HG03469 (cell line): Measurements from ENCODE around the gene B3GNT8.
"Not testable (repeated sequence)": the region's sequence is repeated elsewhere in the genome, so short reads cannot be mapped to it uniquely, and the experiment has no call there.

Experiments
- ATAC-seq: cut with Tn5 transposase; IDR thresholded peaks from one replicate; pipeline ENCODE4 v1.9.1; 2021; ENCODE audit warnings: mild to moderate bottlenecking, moderate library complexity, moderate number of reproducible peaks; ENCODE audit not compliant: unreplicated experiment

The B3GNT8 gene, protein sequence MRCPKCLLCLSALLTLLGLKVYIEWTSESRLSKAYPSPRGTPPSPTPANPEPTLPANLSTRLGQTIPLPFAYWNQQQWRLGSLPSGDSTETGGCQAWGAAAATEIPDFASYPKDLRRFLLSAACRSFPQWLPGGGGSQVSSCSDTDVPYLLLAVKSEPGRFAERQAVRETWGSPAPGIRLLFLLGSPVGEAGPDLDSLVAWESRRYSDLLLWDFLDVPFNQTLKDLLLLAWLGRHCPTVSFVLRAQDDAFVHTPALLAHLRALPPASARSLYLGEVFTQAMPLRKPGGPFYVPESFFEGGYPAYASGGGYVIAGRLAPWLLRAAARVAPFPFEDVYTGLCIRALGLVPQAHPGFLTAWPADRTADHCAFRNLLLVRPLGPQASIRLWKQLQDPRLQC

DNA sequence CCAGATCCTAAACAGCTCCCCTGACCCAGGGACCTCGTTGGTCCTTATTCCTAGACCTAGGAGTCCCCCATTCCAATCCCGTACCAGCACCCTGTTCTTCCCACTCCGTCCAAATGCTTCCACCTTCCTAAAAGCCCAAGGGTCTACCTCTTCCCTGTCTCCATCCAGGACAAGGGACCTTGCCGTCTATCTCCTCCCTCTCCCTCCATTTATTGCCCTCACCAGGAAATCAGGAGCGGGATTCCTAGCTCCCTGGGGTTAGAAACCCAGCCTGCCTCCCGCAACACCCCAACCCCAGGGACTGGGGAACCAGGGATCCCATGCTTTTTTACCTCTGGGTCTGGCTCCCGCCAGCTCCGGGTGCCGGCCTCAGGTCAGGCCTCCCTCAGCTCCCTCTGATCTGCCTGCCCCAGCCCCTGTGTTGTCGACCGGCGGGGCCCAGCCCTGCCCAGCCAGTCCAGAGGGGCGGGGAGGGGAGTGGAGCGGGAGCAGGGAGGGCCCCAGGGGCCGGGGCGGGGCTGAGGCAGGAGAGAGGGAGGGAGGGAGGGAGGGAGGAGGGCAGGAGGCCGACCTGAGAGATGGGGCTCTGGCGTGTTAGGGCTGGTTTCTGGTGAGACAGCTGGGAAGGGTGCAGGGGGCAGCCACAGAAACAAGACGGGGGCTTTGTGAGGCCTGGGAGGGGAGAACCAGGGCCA, at the start of gene B3GNT8:
Gene B3GNT8, minus strand, starts transcription at position 423 of the 695 bp plus-strand sequence. CDS start 596 bp downstream, outside the sequence.
- no peak for ATAC-seq

DNA sequence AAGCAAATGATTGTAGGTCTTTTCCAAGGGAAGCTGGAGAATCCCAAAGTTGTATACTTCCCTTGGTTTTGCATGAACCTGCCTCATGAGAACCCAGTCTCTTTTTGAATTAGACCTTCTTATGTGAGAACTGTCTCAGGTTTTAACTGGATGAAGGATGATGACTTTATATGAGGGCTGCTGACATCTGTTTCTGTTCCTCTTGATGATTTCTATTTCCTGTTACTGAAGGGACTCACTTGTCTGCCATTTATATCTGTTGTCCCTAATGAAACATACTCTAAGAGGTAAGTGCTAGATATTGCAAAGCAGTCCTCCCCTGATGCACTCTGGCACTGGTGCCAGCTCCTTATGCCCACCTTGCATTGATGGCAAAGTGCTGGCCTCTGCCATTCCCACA, 49.4 kb upstream of the B3GNT8 start:
- ATAC-seq, result no peak

DNA sequence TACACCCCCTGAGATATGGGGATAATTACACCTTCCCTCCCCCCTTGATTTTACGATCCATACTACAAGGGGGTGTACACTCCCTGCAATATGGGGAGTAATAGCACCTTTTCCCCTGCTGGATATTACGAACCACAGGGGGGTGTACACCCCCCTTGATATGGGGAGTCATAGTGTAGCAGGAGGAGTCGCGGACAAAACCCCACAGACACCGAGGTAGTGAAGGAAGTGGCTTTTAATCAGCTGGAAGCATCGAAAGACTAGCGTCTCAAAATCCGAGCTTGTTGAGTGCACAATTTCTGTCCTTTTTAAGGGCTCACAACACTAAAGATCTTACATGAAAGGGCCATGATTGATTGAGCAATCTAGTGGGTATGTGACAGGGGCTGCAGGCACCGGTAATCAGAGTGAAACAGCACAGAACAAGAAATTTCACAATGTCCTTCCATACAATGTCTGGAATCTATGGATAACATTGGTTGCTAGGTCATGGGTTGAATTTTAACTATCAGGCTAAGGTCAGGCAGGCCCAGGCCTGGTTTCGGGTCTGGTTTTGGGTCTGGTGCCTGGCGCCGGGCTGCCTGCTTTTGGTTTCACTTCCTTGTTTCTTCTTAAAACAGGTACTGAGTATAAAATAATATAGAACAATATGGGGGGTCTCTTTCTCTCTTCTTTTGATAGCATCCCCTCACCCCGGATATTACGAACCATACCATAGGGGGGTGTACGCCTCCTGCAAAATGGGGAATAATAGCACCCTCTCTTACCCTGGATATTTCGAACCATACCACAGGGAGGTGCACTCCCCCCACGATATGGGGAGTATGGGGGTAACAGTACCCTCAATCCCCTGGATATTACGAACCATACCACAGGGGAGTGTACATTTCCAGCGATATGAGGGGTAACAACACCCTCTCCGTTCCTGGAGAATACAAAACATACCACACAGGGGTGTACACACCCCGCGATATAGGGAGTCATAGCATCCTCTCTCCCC, 36.4 kb upstream of the B3GNT8 start:
- not testable (repeated sequence) for ATAC-seq

DNA sequence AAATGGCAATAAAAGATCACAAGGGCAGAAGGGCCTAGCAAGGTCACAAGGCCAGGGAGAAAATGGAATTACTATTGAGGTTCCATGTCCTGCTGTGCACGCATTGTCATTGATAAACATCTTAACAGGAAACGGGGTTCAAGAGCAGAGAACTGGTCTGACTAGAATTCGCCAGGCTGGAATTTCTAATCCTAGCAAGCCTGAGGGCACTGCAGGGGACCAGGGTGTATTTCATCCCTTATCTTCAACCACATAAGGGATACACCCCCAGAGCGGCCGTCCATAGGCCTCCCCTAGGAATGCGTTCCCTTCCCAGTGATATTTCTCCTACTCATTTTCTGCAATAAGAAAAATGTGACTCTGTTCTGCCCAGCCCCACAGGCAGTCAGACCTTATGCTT, 35.3 kb upstream of the B3GNT8 start:
- no peak for ATAC-seq

DNA sequence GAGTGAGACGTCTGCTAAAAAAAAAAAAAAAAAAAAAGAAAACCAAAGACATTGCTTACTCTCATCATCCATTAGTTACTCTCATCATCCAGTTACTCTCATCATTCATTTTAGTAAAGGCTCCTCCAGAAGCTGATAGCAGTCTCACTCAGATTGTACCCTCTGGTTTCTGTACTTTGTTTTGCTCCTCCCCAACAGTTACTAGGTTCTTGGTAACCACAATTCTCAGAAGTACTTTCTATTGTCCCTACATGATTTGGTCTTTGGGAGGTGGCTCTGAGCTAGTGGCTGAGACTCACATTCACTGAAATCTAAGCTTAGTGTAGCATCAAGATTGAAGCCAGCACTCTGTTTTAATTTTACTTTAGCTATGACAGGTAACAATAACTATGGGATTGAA, 30.1 kb upstream of the B3GNT8 start:
- no peak for ATAC-seq

DNA sequence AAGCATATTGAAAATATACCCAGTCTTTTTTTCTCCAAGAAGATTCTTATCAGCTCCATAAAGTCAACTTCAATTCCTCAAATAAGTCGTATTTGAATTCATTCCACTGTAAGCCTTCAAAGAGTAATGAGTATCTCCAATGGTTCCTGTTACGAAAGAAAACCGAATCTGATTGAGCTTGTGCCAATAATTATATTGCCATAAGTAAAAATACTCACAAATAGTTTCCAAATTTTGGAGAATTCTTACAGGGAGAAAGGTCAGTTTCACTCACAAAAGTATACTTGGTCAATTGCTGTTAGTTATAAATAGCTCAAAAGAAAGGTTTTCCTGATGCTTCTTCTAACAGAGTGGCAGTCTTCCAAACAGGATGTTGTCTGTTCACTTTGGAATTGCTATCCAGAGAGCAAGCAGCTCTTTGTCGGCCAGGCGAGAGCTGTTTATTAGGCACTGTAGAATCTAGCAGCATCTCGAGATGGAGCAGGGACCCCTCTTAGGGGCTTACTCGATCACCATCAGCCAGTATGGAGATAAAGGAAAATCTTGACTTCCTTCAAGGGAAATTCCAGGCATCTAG, 29.3 kb upstream of the B3GNT8 start:
- no peak for ATAC-seq

DNA sequence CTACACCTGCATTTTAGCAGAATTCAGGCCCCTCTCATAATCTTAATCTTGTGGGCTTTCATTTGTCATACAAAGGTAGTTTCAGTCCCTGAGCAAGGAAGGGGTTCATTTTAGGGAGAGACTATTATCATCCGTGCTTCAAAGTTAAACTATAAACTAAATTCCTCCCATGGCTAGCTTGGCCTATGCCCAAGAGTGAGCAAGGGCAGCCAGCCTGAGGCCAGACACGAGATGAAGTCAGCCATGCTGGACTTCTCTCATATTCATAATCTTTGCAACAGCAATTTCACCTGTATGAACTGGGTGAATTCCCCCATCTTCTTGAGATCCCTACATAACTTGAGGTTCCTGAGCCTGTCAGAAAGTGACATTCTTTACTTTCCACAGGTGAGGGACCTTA, 28.8 kb upstream of the B3GNT8 start:
- ATAC-seq, result no peak

DNA sequence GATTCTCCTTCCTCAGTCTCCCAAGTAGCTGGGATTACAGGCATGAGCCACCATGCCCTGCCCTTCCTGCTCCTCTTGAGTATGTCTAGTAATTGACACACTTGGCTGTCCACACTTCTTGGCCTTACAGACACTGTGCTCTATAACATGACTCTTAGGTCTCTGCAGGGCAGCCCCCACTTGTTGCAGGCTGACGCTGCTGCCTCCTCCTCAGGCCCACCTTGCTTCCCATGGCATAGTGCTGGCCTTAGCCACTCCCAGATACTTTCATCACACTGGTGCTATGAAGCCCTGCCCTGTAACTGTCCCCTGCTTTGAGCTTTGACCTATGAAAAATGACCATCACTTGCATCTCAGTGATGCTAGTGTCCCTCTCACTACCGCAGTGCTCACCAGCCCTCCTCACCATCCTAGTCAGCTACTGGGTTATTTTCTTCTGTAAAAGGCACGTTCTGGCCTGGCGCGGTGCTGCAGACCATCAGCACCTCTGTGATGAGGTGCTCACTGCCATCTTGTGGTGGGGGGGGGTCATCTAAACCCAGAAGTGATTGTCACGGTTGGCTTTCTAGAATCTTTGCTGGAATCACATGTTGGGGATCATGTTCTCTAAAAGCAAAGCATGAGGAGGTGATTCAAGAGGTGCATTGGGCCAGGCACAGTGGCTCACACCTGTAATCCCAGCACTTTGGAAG, 25.6 kb upstream of the B3GNT8 start:
- ATAC-seq, result no peak

DNA sequence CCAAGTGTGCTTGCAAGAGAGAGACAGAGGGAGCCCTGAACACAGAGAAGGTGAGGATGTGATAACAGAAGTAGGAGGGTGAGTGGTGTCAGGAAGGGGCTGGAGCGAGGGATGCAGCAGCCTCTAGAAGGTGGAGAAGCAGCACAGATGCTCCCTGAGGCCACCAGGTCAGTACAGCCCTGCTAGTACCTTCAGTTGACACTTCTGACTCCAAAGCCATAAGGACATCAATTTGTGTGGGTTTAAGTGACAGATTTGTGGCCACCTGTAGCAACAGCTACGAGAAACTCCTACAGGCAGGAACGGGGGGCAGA, 22.6 kb upstream of the B3GNT8 start:
- ATAC-seq, result no peak

DNA sequence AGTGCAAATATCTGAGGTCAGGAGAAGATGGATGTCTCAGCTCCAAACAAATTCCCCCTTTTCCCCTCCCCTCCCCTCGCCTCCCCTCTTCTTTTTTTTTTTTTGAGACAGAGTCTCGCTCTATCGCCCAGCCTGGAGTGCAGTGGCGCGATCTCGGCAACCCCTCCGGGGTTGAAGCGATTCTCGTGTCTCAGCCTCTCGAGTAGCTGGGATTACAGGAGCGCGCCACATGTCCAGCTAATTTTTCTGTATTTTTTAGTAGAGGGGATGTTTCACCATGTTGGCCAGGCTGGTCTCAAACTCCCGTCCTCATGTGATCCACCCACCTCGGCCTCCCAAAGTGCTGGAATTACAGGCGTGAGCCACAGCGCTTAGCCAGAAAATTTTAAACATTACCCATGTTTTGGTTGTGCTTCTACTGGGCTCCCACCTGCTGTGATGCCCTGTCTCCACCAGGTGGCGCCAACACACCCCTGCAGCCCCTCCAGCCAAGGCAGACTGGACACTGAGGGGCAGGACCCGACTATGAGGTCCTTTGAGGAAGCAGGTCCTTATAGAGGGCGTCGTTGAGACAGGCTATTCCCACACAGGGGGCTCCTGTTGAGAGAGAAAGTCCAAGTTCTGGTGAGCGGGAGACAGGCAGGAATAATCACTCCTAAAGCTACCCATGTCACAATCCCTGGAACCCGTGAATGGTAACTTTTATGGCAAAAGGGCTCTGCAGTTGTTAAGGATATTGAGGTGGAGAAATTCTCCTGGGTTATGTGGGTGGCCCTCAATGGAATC, 22.1 kb upstream of the B3GNT8 start:
- ATAC-seq, result no peak

DNA sequence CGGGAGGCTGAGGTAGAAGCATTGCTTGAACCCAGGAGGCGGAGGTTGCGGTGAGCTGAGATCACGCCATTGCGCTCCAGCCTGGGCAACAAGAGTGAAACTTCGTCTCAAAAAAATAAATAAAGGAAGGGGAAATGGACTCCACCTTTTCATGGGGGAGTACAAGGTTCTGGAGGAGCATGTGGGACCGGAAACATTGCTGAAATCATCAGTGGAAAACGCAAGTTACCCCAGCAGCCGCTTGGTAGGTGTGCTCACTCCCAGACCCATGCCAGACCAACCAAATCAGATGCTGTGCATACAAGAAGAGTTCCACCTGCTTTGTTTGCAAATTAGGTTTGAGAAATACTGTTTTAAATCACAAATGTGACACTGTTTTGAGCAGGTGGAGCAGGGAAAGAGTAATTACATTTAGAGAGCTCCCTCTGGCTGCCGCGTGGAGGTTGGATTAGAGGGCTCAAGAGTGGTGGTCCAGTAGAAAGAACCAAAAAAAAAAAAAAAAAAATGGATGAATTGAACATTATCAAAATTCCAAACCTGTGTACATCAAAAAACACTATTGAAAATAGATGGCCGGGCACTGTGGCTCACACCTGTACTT, 20.7 kb upstream of the B3GNT8 start:
- no peak for ATAC-seq

DNA sequence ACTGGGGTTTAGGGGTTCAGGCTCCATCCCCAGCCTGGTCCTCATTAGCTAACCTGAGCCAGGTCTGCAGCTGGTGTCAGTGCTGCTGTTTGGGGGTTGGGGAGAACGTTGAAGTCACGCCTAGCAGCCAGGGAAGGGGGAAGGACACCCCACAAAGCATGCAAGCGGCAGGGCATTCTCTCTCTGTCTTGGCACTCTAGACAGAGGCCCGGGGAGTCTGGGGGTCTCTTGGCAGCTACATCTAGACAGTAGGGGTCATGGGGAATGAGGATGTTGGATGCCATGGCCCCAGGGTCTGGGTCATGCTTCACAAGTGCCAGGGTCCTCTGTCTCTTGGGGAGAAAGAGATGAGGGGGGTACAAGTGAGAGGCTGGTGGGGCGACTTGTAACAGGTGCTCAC, 18.4 kb upstream of the B3GNT8 start:
- no peak for ATAC-seq

DNA sequence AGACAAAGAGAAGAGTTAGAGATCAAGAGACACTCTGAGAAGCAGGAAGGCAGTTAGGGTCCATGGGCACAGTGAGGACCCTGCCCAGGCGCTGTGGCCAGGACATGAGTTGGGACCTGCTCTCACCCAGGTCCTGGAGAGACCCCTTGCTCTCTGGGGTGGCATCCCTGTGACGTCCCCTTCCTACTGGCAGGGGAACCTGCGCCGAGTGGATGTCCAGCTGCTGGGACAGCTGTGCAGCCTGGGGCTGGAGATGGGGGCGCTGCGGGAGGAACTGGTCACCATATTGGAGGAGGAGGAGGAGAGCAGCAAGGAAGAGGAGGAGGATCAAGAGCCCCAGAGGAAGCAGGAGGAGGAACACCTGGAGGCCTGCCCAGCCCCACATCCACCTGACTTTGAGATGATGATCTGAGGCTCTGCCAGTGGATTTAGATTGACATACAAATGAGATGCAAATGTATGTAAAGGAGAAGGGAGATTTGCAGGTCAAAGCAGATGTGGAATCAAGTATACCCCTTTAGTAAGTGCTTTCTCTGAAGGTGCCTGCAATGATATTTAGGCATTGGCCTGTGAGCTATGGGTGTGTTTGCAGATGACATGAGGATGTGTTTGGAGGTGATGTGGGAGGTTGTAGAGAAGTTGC, 16.8 kb upstream of the B3GNT8 start:
- no peak for ATAC-seq

DNA sequence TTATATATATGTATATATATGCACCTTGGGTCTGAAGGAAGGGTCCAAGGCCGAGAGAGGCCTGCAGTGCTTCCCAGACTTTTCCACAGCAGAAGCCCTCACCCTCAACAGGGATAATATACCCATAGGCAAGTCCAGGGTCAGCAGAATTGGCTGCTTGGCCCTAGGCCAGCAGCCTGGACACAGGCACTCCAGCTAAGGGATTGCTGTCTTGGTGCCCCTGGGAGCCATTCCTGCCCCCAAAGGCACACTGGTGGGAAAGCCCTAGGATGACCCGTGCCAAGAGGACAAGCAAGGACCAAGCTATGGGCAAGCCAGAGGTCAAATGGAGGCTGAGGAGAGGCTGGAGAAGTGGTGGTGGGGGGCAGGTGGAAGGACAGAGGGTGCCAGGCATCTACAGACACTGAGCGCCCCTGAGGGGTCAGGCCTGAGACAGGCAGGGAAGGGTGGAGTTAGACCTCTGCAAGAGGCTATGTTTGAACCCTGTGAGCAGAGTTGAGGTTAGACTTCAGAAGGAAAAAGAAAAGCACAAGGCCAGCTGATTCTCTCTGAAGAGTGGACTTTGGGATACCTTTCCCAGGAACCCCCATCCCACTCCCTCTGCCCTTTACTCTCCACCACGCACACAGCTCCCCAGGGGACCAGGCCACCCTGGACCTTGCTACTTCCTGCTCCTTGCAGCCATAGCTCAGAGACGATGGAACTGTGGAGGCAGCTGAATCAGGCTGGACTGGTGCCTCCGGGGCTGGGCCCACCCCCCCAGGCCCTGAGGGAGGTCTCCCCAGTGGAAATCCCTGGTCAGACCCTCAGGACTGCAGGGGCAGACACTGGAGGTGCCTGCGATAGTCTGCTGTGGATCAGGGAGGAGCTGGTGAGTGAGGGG, 15.5 kb upstream of the B3GNT8 start, which contains the start of gene ERICH4:
Gene ERICH4, plus strand, starts transcription at position 684 of the 883 bp plus-strand sequence. Its CDS starts 14 bp downstream, at position 698.
- no peak for ATAC-seq

DNA sequence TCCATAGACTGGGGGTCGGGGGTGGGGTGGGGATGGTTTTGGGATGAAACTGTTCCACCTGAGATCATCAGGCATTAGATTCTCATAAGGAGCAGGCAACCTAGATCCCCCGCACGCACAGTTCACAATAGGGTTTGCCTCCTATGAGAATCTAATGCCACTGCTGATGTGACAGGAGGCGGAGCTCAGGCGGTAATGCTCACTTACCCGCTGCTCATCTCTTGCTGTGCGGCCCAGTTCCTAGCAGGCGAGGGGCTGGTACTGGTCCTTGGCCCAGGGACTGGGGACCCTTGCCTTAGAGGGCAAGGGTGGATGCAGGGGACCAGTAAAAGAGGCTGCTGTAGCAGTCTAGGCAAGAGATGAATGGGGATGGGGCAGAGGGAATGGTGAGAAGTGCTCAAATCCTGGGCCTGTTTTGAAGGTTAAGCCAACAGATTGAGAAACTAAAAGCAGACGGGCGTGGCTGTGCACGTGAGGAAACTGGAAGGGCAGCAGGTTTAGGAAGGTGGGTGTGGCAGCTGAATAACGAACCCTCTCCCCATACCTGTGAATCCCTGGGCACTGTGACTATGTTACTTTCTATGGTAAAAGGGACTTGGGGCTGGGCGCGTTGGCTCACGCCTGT, 14.3 kb upstream of the B3GNT8 start:
- ATAC-seq, result no peak

DNA sequence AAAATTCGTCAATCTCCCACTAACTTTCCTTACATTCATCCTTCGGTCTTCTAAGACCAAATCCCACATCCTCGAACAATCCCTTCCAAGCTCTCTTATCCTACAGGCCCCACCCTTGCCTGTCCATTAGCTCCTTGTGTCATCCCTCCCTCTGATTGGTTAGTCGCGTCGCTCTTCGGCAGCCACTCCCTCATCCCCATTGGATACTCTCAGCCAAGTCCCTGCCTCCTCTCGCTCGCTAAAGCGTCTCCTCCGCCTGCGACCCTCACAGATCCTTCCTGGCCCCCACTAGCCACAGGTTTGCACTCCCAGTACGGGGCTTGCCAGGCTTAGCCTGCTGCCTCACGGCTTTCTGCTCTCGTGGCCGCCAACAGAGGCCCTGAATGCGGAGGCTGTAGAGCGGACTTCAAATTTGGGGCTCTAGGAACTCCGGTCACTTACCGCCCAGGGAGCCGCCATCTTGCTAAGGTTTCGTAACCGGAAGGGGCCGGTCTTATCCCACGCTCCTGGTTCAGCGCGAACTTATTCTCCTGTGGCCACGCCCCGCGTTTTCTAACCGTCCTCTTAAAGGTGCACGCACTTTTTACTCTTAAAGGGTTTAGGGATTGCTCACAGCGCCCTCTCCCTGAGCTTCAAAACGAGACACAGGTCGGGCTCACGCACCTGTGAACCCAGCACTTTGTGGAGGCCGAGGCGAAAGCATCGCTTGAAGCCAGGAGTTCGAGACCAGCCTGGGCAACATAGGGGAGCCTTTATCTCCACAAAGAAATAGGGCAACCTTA, 12.5 kb upstream of the B3GNT8 start, which contains the start of gene DMAC2:
Gene DMAC2, minus strand, starts transcription at position 472 of the 782 bp plus-strand sequence. Its CDS starts 13 bp downstream, at position 459.
- peak; percentile 76 for ATAC-seq
